ENCODE results near the gene CERS2.

Gene CERS2

GRCh38 chr1:150997126-150997872 is 22.7 kb upstream of the CERS2 start:
- DNase-seq, result no peak

- no peak for DNase-seq
Observed at GRCh38 chr1:150995896-150996295, 21.3 kb upstream of the CERS2 start.

- DNase-seq, result no peak
Observed at GRCh38 chr1:150995460-150995859, 20.8 kb upstream of the CERS2 start.

- DNase-seq, result no peak
Observed at GRCh38 chr1:150994248-150994647, 19.6 kb upstream of the CERS2 start.

- DNase-seq, result no peak
Observed at GRCh38 chr1:150992626-150993025, 18.0 kb upstream of the CERS2 start.

- DNase-seq, result no peak
Observed at GRCh38 chr1:150987924-150988323, 13.3 kb upstream of the CERS2 start.

- no peak for DNase-seq
Observed at GRCh38 chr1:150985179-150985825, 10.7 kb upstream of the CERS2 start.

GRCh38 chr1:150981805-150982712 is 7.4 kb upstream of the CERS2 start, which contains the start of gene ANXA9:
TSS of gene ANXA9 (plus strand) at chr1:150982292. CDS start at chr1:150983106, 814 bp downstream.
- peak; percentile 86 for DNase-seq

GRCh38 chr1:150981177-150981804 is 6.7 kb upstream of the CERS2 start:
- DNase-seq, result peak; percentile 90

GRCh38 chr1:150979092-150980056 is 4.7 kb upstream of the CERS2 start:
- peak; percentile 74 for DNase-seq

- peak; percentile 56 for DNase-seq
Observed at GRCh38 chr1:150976879-150977694, 2.5 kb upstream of the CERS2 start.

- no peak for DNase-seq
Observed at GRCh38 chr1:150976401-150976821, 1.8 kb upstream of the CERS2 start.

- peak; percentile 27 for DNase-seq
Observed at GRCh38 chr1:150973836-150974579, 627 bp downstream of the CERS2 start.

- DNase-seq, result no peak
Observed at GRCh38 chr1:150973258-150973835, 1.3 kb downstream of the CERS2 start.

GRCh38 chr1:150972417-150972940 is 2.2 kb downstream of the CERS2 start:
- DNase-seq, result no peak

GRCh38 chr1:150971583-150972416 is 2.8 kb downstream of the CERS2 start:
- no peak for DNase-seq

- no peak for DNase-seq
Observed at GRCh38 chr1:150970808-150971582, 3.6 kb downstream of the CERS2 start.
